Heart left ventricle (tissue), 13 donors: ENCODE measurements around the gene BICC1.

Experiments
- POLR2A ChIP-seq, 2 donors: fragments of 450-650 bp; IDR thresholded peaks; one replicate each; pipeline ENCODE4 v1.6.1; 2017; ENCODE audit warnings: antibody characterized with exemption in 2 of 2, mild to moderate bottlenecking in 2 of 2, moderate library complexity in 2 of 2
- TF ChIP-seq, protein P1 (sequence below), 12 donors: fragments of 200-600 bp; sonication (generic) in 4 of 12; IDR thresholded peaks; one replicate each; pipeline versions ENCODE4 v1.5.0 to v1.8.0; 2018 to 2022; ENCODE audit warnings: antibody characterized with exemption in 12 of 12, mild to moderate bottlenecking in 5 of 12
- donor health status: ischemic (EF 13 %, LVEDD 7.1; RV severe dilation, severe dysfunction).
- donor health status: DM: no; HTN: yes; CAD: no.
- donor health status: DM: no; HTN: no; CAD: no.
- donor health status: ischemic (EF 25% LVEDD 6.9; RV normal size, moderate dysfunction).
- donor health status: ischemic (EF 25% LVEDD 5.7; RV mildly dilated, moderate dysfunction).
- donor health status: ischemic (EF 35%, LVEDD 5.7; RV mildly dilated, moderate dysfunction).
- donor health status: nonischemic (EF 11% LVEDD 7.7; RV severe dilation, severe dysfunction).
- donor health status: DM: yes; HTN: yes; CAD: no.
- donor health status: PGD.
- donor health status: ischemic (EF 29% LVEDD 5.4; RV normal size, mild dysfunction).
- donor health status: nonischemic (EF 23%, LVEDD 6.1; RV moderate dilation, normal function).

DNA sequence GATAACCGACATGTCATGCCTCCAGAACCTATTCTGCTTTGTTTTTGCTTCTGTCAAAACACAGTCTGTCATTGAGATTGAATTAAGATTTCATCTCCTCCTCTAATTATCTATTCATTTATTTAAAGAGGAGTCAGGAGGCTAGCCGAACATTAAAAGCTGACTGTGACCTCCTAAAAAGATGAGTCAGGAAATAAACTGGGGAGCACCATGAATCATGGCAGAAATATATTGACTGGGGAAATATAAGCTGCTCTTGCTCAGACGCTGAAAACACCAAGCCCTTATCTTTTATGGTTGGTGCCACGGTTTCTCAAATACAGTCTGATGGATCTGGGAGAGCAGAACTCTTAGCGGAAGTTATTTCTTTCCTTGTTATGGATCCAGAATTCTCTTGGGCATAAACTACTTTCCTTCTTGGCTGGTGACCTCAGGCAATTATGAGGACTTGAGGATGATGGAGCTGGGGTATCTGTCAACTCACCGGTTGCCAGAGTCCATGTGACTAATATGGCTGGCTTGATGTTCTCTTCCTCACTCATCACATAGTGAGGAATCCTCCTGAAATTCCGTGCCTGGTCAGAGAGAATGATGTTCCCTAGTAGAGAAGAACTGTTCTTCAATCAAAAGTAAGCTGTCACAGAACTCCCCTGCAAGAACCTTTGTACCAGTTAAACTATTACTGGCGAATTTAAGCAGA, 356.2 kb downstream of the BICC1 start:
- TF ChIP-seq, protein P1, sequence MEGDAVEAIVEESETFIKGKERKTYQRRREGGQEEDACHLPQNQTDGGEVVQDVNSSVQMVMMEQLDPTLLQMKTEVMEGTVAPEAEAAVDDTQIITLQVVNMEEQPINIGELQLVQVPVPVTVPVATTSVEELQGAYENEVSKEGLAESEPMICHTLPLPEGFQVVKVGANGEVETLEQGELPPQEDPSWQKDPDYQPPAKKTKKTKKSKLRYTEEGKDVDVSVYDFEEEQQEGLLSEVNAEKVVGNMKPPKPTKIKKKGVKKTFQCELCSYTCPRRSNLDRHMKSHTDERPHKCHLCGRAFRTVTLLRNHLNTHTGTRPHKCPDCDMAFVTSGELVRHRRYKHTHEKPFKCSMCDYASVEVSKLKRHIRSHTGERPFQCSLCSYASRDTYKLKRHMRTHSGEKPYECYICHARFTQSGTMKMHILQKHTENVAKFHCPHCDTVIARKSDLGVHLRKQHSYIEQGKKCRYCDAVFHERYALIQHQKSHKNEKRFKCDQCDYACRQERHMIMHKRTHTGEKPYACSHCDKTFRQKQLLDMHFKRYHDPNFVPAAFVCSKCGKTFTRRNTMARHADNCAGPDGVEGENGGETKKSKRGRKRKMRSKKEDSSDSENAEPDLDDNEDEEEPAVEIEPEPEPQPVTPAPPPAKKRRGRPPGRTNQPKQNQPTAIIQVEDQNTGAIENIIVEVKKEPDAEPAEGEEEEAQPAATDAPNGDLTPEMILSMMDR (IDR thresholded peaks at IDR 0.05) = no peak
- TF ChIP-seq POLR2A (IDR thresholded peaks at IDR 0.05) = no peak
